Inferior parietal cortex (tissue), 1 donor: Measurements from ENCODE around the gene PRRG2.

ENCODE experiments used
- DNase-seq: peaks from one replicate; pipeline ENCODE4 v3.0.0-alpha.2; 2016; ENCODE audit errors: extremely low spot score

The PRRG2 gene

DNA sequence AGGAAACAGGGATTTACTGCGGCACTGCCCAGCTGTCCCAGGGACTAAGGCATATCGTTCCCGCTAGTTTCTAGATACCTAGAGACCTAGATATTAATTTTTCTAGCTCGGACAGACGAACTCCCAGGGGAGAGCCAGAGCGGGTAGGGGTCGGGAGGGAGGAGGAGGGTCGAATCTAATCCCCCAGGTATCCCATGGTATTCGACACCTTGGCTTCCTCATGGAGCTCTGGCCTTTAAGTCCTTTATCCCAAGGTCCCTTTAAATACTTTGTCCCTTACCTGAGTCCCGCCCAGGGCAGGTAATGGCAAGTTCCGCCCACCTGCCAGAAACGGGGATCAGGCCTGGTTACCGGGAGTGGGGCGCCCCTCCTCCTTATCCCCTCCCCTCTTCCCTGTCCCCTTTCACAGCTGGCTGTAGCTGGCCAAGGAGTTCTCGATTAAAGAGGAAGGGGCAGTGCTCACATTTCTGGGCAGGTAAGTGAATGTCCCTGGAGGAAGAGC lies at the start of gene PRRG2:
PRRG2 (plus strand) TSS at position 310 of the 502 bp plus-strand sequence. CDS start 1,904 bp downstream, outside the sequence.
- DNase-seq, result no peak

DNA sequence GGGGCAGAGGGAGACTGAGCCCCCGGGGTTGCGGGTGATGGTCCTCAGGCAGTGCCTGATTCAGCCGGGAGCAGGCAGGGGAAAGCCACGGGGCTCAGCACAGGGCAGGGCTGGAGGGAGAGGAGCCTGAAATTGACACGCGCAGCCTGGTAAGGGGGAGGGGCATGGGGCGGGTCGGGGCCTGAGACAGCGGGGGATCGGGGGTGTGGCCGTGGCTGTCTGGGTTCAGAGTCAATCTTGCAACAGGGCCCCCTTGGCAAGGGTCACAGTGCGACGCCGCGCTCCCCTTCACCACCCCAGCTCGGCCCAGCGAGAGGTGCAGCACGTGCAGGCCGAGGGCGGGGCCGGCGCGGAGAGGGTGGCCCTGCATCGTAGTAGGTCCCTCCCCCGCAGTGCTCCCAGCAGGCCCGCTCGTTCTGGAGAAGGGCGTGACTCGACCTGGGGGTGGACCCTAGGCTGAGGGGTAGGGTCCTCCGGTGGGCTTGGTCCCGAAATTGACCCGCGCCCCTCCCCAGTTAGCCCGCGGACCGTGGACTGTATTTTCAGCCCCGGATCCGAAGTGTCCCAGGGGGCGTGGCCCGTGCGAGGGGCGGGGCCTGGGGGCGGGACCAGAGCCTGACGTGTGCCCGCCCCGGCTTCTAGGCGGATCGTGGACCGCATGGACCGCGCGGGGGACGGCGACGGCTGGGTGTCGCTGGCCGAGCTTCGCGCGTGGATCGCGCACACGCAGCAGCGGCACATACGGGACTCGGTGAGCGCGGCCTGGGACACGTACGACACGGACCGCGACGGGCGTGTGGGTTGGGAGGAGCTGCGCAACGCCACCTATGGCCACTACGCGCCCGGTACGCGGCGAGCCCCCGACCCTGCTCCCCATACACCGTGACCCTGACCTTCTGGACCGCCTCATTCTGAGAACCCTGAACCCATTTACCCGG lies 47.3 kb upstream of the PRRG2 start:
- DNase-seq, result no peak

DNA sequence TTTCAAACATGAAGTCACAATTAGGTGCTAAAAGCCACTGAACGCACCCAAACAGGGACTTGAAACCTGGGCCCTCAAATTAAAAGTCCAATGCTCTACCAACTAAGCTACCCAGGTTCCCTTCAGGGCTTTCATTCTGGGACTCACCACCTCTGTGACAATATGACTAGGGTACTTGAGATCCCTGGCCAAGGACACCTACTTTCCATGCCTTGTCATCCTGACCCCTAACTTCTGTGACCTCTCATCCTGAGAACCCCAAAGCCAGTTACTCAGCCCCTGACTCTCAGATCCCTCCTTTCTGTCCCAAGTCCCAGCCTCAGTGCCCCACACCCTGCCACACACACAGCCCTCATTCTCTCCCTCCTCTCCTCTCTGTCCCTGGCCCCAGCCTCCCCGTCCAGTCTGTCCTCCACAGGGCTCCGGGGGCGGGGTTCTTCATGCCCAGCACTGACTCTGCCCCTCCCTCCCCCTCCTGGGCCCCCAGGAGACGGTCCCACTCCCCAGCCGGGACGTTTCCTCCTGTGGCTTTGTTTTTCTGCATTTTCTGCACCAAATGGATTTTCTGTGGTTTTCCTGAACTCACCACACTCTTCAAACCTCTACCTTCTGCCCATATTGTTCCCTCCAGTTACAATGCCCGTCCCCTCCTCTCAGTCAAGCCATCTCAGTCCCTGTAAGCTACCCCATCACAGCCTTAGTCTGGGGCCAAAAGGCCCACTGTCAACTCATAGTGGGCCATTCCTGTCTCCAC lies 46.3 kb upstream of the PRRG2 start:
- no peak for DNase-seq

DNA sequence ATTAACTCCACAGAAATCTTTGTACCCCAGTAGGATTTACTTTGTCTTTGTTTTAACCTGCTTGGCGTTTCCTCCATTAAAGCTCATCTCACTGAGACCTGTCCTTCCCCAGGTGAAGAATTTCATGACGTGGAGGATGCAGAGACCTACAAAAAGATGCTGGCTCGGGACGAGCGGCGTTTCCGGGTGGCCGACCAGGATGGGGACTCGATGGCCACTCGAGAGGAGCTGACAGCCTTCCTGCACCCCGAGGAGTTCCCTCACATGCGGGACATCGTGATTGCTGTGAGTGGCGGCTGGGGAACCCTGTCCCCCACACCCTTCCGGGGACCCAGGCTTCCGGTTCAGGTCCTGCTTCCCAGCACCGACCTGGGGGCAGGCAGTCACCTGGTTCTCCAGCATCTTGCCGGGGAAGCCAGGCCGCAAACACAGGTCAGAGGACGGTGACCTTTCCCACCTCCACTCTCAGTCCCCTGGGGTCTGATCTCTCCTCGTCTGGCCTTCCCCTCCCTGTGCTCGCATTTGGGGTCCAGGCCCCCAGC lies 44.1 kb upstream of the PRRG2 start:
- no peak for DNase-seq

DNA sequence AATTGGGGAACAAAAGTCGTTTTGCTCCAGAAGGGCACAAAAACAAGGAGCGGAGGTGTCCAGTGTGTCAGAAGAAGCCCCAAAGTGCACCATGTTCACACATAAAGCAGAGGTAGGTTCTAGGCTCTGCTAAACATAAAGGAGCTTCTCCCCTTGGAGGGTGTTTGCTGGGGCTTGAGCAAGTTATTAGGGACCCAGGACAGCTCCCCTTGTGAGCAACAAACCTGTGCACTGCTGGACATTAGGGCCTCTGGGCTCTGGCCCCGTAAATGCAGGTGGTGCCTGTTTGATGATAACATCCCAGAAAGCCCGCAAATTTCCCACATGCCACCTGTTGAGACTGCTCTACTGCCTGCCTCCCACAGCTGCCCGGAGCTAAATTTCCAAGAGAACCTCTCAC lies 42.5 kb upstream of the PRRG2 start:
- no peak for DNase-seq

DNA sequence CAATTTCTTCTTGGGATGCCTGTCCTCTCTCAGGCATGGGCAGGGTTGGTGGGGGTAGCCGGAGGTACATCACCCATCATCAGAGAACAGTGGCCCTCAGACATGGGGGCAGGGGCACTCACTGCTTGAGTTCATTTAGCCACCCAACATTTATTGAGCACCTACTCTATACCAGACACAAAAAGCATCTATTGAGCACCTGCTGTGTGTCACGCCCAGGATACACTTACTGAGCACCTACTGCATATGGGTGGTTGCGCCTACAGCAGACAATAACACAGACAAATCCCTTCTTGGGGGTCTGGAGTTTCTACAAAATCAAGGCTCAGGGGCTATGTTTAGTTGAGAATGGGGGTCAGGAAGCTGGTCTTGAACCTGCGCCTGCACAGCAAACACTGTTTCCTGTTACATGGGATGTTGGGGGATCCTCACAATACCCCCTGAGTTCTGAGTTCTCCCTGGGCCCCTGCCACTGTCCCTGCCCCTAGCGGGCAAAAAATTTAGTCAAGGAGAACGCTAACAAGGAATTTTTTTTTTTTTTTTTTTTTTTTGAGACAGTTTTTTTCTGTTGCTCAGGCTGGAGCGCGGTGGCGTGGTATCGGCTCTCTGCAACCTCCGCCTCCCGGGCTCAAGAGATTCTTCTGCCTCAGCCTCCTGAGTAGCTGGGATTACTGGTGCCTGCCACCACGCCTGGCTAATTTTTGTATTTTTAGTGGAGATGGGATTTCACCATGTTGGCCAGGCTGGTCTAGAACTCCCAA lies 41.7 kb upstream of the PRRG2 start:
- no peak for DNase-seq

DNA sequence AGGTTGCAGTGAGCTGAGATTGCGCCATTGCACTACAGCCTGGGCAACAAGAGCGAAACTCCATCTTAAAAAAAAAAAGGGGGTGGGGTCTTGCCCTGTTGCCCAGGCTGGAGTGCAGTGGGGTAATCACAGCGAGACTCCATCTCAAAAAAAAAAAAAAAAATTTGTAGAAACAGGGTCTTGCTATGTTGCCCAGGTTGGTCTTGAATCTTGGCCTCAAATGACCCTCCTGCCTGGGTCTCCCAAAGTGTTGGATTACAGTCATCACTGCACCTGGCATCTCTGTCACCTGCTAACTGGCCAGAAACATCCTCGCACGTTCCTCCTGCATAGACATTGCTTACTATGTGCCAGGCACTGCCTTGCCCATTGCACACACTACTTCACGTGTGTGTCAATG lies 39.2 kb upstream of the PRRG2 start:
- no peak for DNase-seq

DNA sequence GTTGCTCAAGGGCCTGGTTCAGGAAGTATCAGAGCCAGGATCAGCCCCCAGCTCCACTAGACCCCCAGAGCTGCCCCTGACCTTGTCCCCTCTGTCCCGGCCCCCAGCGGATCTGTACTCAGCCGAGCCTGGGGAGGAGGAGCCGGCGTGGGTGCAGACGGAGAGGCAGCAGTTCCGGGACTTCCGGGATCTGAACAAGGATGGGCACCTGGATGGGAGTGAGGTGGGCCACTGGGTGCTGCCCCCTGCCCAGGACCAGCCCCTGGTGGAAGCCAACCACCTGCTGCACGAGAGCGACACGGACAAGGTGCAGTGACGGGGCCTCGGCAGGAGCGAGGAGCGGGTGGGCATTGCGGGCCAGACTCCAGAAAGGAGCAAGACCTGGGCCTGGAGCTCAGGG lies 38.7 kb upstream of the PRRG2 start:
- DNase-seq, result no peak

DNA sequence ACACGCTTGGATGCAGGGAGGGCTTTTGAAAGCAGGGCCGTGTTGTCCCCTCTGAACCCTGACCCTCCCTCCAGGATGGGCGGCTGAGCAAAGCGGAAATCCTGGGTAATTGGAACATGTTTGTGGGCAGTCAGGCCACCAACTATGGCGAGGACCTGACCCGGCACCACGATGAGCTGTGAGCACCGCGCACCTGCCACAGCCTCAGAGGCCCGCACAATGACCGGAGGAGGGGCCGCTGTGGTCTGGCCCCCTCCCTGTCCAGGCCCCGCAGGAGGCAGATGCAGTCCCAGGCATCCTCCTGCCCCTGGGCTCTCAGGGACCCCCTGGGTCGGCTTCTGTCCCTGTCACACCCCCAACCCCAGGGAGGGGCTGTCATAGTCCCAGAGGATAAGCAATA lies 38.1 kb upstream of the PRRG2 start:
- DNase-seq, result no peak

DNA sequence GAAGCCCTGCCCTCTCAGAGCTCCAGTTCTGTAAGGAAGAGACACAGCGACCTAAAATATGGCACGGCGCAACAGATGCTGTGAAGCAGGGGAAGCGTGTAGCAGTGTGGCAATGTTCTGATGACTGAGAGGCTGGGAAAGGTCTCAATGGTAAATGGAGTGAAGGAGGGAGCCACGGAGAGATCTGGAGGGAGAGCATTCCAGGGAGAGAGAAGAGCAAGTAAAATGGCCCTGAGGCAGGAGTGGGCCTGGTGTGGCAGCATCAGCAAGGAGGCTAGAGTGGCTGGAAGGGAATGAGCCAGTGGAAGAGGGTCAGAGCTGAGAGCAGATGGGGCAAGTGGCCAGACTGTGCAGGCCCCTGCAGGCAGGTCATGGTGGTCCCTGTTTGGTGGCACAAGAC lies 37.0 kb upstream of the PRRG2 start:
- no peak for DNase-seq

DNA sequence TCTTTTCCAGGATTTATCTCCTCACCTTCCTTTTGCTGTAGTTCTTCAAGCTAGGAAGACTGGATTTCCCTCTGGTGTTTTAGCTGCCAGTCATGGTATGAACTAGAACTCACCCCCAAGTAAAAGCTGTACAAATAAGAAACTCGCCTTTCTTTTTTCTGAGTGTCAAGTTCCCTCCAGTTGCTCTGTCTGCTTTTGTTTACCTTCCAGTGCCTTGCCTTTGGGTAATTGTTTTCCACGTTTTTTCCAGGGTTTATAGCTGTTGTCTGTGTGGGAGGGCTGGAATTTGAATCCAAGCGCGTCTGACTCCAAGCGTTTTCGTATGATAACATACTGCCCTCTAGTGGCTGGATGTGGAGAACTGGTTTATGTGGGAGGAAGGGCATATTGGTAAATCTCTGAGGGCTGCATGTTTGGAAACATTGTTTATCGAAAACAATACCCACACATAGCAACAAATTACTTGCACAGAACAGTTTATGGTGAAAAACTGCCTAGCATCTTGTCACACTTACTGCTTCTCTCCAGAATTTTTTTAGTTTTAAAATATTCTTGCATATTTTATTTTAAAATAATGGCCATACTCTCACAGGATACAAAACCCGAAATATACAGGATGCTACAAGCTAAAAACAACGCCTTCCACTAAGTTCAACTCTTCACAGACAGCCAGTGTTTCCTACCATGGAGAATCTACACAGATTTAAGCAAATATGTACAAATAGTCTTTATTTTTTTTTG lies 34.1 kb upstream of the PRRG2 start:
- peak; percentile 98 for DNase-seq

DNA sequence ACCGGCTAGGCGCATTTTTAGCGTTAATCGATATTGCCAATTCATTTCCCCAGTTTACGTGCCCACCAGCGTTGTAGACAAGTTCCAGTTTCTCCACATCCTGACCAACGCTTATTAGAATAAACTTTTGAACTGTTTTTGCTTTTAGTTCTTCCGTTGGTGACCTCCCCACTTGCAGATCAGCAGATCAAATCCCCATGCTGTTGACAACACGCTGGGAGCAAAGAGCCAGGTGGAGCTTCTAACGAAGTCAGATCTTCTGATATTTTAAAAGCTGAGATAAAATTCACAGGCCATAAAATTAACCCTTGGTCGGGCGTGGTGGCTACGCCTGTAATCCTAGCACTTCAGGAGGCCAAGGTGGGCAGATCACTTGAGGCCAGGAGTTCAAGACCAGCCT lies 32.1 kb upstream of the PRRG2 start:
- DNase-seq, result no peak

DNA sequence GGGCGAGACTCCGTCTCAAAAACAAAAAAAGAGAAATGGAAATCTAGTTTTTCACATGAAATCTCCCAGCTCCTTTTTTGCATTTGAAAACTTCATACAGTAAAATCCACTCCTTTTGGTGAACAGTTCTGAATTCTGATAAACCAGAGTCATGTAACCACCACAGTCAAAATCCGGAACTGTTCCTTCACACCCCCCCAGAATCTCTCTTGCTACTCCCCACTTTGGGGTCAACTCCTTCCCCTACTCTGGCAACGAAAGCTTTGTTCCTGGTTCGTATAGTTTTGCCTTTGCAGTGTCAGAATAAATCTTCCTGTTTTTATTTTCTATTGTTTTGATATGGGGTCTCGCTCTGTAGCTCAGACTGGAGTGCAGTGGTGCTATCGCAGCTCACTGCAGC lies 29.6 kb upstream of the PRRG2 start:
- DNase-seq, result no peak

DNA sequence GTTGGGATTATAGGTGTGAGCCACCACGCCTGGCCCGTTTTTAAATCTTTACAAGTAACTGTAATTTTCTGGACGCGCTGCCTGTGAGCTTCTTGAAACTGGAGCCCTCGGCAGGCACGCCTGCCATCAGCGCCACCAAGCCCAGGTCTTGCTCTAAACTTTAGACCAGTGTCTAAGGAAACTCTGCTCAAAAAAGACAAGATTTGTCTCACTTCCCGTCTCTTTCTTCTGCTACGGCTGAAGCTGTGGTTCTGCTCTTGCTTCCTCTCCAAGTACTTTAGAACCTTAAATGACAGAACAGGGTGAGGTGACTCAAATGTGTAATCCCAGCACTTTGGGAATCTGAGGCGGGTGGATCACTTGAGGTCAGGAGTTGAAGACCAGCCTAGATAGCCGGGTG lies 28.4 kb upstream of the PRRG2 start:
- no peak for DNase-seq

DNA sequence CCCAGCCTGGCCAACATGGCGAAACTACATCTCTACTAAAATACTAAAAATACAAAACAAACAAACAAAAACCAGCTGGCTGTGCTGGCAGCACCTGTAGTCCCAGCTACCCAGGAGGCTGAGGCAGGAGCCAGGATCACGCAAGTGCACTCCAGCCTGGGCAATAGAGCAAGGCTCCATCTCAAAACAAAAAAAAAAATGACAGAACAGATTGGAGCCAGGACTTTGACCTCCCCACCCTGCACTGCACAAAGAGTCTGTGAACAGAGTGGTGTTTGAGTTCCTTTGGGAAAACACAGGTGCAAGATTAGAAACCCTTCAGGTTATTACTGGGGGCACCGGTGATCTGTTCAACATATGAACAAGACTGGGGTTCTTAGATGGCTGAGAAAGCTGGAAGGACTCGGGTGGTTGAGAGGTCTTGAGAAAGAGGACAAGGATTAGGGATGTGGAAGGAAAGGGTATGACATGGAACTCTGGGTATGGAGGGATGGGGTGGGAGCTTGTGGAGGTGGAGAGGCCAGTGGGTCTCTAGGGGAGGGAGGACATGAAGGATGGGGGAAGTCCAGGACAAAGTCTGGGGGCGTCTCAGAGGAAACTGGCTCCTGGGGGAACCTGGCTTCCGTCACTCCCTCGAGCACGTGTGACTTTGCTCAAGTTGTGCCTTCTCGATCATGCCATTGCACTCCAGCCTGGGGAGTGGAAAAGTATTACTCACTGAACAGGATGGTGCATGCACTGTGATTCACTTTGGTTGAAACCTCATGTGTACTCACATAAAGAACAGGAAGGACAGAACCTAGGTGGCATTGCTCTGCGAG lies 27.5 kb upstream of the PRRG2 start:
- DNase-seq, result no peak

DNA sequence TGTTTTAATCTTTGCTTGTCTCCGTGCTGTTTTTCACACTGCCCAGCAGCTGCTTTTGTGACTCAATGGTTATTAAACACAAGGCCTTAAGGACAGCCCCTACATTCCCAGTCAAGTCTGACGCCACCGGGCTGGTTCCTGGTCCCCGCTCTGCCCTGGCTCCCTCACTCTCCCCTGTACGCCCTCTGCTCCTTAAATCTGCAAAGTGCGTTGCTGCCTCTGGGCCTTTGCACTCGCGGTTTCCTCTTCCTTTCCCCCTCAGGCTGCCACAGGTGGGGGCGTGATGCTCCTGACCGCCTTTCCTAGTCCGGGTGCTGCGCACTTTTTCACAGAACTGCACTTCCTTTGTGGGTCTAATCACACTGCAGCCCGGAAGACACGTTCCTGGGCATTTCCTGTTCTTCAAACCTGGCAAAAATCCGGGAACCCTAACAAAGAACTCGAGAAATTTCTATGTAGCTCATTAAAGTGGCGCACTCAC lies 26.4 kb upstream of the PRRG2 start:
- DNase-seq, result no peak

DNA sequence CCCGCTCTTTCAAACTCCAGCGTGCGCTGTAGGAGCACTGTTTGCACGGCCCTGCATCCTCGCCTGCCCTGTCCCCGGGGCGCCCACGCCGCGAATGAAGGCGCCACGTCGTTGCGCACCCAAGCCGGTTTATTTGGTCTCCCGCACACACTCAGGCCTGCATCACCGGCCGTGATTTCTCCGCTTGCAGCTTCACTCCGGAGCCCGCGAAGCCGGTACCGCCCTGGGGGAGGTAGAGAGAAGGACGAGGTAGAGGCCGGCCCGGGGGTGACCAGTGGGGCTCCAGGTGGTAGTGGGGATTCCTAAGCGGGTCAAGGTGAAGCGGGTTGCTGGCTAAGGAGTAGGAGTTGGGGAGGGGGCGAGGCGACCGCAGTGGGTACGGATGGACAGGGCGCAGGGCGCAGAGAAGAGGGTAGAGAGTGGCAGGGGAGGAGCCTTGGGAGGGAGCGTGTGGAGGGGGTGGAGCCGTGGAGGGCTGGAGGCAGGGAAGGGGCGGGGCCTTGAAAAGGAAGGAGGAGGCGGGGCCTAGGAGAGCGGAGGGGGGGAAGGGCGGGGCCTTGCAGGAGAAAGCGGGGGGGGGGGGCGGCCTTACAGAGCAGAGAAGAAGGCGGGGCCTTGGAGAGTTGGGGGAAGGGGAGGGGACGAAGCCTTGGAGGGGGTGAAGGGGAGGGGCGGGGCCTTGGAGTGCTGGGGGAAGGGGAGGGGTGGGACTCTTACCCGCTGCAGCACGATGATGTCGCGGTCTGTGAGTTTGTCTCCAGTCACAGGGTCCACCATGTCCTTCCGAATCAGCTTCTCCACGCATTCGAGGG lies 25.3 kb upstream of the PRRG2 start:
- DNase-seq, result no peak

DNA sequence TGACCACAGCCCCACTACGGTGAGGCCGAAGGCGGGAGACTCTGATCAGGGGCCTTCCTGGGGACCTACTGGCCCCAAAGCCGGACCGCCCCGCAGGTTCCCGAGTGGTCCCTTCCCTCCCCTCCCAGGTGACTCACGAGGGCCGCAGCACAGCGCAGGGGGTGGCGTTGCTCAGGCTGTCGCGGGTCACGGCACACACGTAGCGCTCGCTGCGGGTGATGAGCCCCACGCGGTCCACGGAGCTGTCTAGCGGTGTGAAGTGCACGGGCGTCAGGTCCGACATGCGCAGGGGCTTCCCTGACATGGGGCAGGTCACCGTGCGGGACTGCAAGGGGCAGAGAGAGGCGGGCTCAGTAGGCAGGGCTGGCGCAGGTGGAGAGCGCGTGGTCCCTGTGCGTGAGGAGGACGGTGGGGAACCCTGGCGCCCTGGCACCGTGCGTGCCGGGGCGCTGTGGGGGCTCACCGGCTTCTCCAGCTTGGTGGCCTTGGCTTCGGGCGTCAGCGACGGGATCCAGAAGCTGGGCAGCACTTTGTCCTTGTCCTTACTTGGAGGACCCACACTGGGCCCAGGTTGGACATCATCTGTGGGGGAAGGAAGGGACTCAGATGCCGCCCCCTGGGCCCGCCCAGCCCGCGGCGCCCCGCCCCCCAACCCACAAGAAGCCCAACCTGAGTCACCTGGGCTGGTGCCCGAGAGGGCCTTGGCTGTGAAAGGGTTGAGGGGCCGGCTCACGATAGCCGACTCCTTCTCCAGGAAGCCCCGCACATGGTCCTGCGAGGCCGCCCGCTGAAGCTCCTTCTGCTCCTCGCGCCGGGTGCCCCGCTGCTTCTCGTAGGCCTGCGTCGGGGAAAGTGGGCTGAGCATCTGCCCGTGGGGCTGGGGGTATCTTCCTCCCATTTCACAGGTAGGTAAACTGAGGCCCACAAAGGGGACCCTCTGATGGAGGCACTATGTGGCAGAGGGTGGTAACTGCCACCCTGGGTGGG lies 24.4 kb upstream of the PRRG2 start:
- DNase-seq, result no peak
